GM12864 (cell line): Measurements from ENCODE around the gene ZNF619.

Experiments
- DNase-seq: peaks from one replicate; pipeline ENCODE4 v3.0.0-alpha.2; 2011; ENCODE audit warnings: low read depth
- H3K4me3 ChIP-seq: 2 replicates; pipeline ENCODE4 v1.5.1; 2011; ENCODE audit warnings: mild to moderate bottlenecking, low read depth, low read length, control low read depth
- CTCF ChIP-seq: IDR thresholded peaks from 2 replicates; pipeline ENCODE4 v1.5.1; 2011; ENCODE audit warnings: low read depth, mild to moderate bottlenecking, moderate library complexity, low read length, control low read depth, inconsistent platforms; ENCODE audit errors: missing control alignments

ZNF619 gene

GRCh38 chr3:40476478-40477470, at the start of gene ZNF619:
ZNF619 (plus strand) TSS chr3:40477122; CDS start chr3:40477980, 858 bp downstream.
- H3K4me3 ChIP-seq, result peak within 1 kb of the TSS; percentile 82
- no peak for TF ChIP-seq CTCF
- DNase-seq, result peak; percentile 31

- no peak for TF ChIP-seq CTCF
- H3K4me3 ChIP-seq, result no peak overlapping the region
- no peak for DNase-seq
These were observed 44.1 kb upstream of the ZNF619 start for GRCh38 chr3:40432793-40433192.

- no peak overlapping the region for H3K4me3 ChIP-seq
- DNase-seq, result no peak
- TF ChIP-seq CTCF, result no peak
These were observed 39.0 kb upstream of the ZNF619 start for GRCh38 chr3:40437889-40438288.

- no peak overlapping the region for H3K4me3 ChIP-seq
- DNase-seq, result no peak
- TF ChIP-seq CTCF, result no peak
These were observed 31.9 kb upstream of the ZNF619 start for GRCh38 chr3:40445062-40445461.

- no peak for DNase-seq
- H3K4me3 ChIP-seq, result no peak overlapping the region
- no peak for TF ChIP-seq CTCF
These were observed 31.0 kb upstream of the ZNF619 start for GRCh38 chr3:40445880-40446279.

GRCh38 chr3:40450438-40450837, 26.5 kb upstream of the ZNF619 start:
- no peak for TF ChIP-seq CTCF
- no peak overlapping the region for H3K4me3 ChIP-seq
- no peak for DNase-seq

GRCh38 chr3:40451551-40451950, 25.4 kb upstream of the ZNF619 start:
- DNase-seq, result no peak

More at GRCh38 chr3:40451551-40451950, 25.4 kb upstream of the ZNF619 start:
- no peak for TF ChIP-seq CTCF
- no peak overlapping the region for H3K4me3 ChIP-seq
